GM12891 (cell line): ENCODE data around the gene ZNF324.

Source experiments
- PAX5 ChIP-seq: IDR thresholded peaks from 2 replicates; pipeline ENCODE4 v1.6.1; 2011; ENCODE audit warnings: low read length, moderate library complexity, mild to moderate bottlenecking; ENCODE audit not compliant: insufficient read depth, severe bottlenecking
- POLR2A ChIP-seq: IDR thresholded peaks from 2 replicates; pipeline ENCODE4 v1.6.1; 2011; ENCODE audit warnings: low read depth, low read length, control low read depth

- no peak for TF ChIP-seq PAX5
- no peak for TF ChIP-seq POLR2A
These were observed 30.8 kb downstream of the ZNF324 start for GRCh38 chr19:58497634-58498170.
